ENCODE results near the gene IKBKE. TPM values are rescaled to one million over a fixed set of nuclear protein-coding genes. Genes with fewer than 3 reads are reported as not detected.

The IKBKE gene
- total and polyA plus RNA-seq, 10 of the 15 experiments (the other 5 are each of a cell fraction or from before 2014, with no cell fraction given), result 12.8 to 35.1 (median 23.1) TPM

DNA sequence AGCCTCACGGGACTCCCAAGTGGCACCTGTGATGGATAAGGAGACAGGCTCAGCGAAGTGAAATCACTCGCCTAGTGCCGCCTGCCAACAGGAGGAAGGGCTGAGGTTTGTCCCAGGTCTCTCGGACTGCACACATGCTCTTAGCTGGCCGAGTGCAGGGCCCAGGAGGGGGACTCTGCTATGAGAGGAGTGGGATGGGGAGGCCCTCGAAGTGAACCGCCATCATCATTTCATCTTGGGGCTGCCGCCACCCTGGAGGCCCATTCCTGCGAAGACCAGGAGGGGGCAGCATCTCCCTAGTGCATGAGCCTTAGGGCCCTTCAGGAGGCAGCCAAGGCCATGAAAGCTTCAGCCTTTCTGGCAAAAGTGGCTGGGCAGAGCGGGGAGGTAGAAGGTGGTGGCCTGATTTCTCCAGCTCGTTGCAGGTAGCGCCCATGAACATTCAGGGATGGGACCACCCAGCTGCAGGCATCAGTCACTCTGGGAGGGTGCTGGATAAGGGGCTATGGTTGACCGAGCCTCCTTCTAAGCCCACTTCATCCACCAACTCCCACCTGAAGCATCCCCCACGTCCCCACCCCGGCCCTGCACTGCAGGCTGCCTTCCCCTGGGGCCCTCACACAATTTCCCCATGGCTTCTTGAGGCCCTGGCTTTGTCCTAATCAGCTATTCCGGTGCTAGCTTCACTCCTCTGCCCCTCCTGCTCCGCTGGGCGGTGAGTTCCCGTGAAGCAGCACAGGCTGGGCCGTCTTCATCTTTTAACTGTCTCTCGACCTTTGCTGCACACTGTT lies 19.9 kb downstream of the IKBKE start:
- DNase-seq (ENCODE audit: low read depth, low spot score) (no peak), ATAC-seq (peak; percentile 99), FAIRE-seq (peak; percentile 88)
- Histone ChIP-seq H3K27me3 (replicated peaks in 1 of 2; ENCODE audit: control insufficient read depth in 2 of 2, insufficient read depth in 2 of 2, low read length in 1 of 2) (no peaks in the 10 kb centered on the region), H3K4me1 (ENCODE audit: control insufficient read depth, insufficient read depth, low read length) (peaks cover 5% of the 10 kb centered on the region), H2AFZ (ENCODE audit: control insufficient read depth, low read depth, low read length) (no peak overlapping the region), H3K79me2 (ENCODE audit: control insufficient read depth, insufficient read depth, low read length) (no peaks in the 10 kb centered on the region), H3K4me2 (ENCODE audit: control insufficient read depth, insufficient read depth) (no peak overlapping the region), H3K9me3 (replicated peaks; ENCODE audit: control insufficient read depth, insufficient read depth, low read length) (no peaks in the 10 kb centered on the region), H4K20me1 (ENCODE audit: control insufficient read depth, insufficient read depth) (no peaks in the 10 kb centered on the region), H3K27ac (ENCODE audit: control insufficient read depth, insufficient read depth) (no peak overlapping the region), H3K4me3 (no peak overlapping the region), H3K9ac (ENCODE audit: control insufficient read depth, insufficient read depth, low read length) (no peak overlapping the region), H3K36me3 (ENCODE audit: control insufficient read depth in 2 of 2, insufficient read depth in 2 of 2, low read length in 1 of 2) (peaks cover 24 to 30% of the 10 kb centered on the region in 2 experiments)
- RAD21 ChIA-PET (ENCODE audit: unreplicated experiment), result interaction anchor here (0.7 to 3.0 kb wide), 22 partner anchors 8 to 174 kb away, joined by 3 to 26 read pairs (median 4); partner anchors contain the start of gene EIF2D
- intact Hi-C loops (cut with micrococcal nuclease; ENCODE audit: unreplicated experiment) (loop anchor here (1.0 to 5.0 kb wide), 2 partner anchors 93 to 172 kb away; no protein-coding TSS in a partner anchor), in situ Hi-C loops (cut with MboI) (loop anchor here (5.0 kb wide), 1 partner anchor 92 kb away; no protein-coding TSS in a partner anchor)
- WGBS (ENCODE audit: insufficient coverage, insufficient replicate concordance, low lambda C conversion rate, missing lambda C conversion rate), result 55% methylated on average over 22 of the region's 22 CpGs
- CTCF ChIA-PET, result interaction anchor here (0.6 to 3.8 kb wide), 41 partner anchors 8 to 234 kb away, joined by 3 to 74 read pairs (median 5); partner anchors contain the start of genes EIF2D, IKBKE and RASSF5
- POLR2A ChIA-PET, result interaction anchor here (0.5 to 1.1 kb wide), 4 partner anchors 18 to 718 kb away, joined by 3 to 4 read pairs (median 4); no protein-coding TSS in a partner anchor
- no TSS peak for BruUV-seq (replicated peaks)
- SMC1A ChIA-PET (ENCODE audit: uncharacterized antibody, unreplicated experiment), result interaction anchor here (0.7 to 11.5 kb wide), 27 partner anchors 9 to 492 kb away, joined by 3 to 146 read pairs (median 4); no protein-coding TSS in a partner anchor
- no peak for TF ChIP-seq GABPA (IDR thresholded peaks at IDR 0.05; ENCODE audit: low read depth)
- peak; percentile 97 for TF ChIP-seq RAD21 (IDR thresholded peaks at IDR 0.05; ENCODE audit: insufficient read depth, low read depth, low read length)
- no peak for TF ChIP-seq CHD4 (IDR thresholded peaks at IDR 0.05)
- TF ChIP-seq DPF2 (IDR thresholded peaks at IDR 0.05), result no peak
- TF ChIP-seq RFX5 (IDR thresholded peaks at IDR 0.05; ENCODE audit: low read depth, low read length), result no peak
- peak; percentile 40; the same call in 1 of the 2 replicates for TF ChIP-seq HDGF (IDR thresholded peaks at IDR 0.05)
- TF ChIP-seq, protein P1, sequence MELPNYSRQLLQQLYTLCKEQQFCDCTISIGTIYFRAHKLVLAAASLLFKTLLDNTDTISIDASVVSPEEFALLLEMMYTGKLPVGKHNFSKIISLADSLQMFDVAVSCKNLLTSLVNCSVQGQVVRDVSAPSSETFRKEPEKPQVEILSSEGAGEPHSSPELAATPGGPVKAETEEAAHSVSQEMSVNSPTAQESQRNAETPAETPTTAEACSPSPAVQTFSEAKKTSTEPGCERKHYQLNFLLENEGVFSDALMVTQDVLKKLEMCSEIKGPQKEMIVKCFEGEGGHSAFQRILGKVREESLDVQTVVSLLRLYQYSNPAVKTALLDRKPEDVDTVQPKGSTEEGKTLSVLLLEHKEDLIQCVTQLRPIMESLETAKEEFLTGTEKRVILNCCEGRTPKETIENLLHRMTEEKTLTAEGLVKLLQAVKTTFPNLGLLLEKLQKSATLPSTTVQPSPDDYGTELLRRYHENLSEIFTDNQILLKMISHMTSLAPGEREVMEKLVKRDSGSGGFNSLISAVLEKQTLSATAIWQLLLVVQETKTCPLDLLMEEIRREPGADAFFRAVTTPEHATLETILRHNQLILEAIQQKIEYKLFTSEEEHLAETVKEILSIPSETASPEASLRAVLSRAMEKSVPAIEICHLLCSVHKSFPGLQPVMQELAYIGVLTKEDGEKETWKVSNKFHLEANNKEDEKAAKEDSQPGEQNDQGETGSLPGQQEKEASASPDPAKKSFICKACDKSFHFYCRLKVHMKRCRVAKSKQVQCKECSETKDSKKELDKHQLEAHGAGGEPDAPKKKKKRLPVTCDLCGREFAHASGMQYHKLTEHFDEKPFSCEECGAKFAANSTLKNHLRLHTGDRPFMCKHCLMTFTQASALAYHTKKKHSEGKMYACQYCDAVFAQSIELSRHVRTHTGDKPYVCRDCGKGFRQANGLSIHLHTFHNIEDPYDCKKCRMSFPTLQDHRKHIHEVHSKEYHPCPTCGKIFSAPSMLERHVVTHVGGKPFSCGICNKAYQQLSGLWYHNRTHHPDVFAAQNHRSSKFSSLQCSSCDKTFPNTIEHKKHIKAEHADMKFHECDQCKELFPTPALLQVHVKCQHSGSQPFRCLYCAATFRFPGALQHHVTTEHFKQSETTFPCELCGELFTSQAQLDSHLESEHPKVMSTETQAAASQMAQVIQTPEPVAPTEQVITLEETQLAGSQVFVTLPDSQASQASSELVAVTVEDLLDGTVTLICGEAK (IDR thresholded peaks at IDR 0.05; ENCODE audit: borderline replicate concordance), result no peak
- no peak for TF ChIP-seq GATAD2B (conservative IDR thresholded peaks at IDR 0.05; ENCODE audit: low read depth)
- TF ChIP-seq FOS (IDR thresholded peaks at IDR 0.05; ENCODE audit: borderline replicate concordance, extremely low read depth, insufficient read length), result no peak
- TF ChIP-seq IKZF1 (conservative IDR thresholded peaks at IDR 0.05), result no peak
- 0 out of 2 replicates have a peak, but pooled peaks have one; percentile 53 for TF ChIP-seq WRNIP1 (IDR thresholded peaks at IDR 0.05; ENCODE audit: borderline replicate concordance, low read depth, low read length)
- no peak for TF ChIP-seq CHD2 (IDR thresholded peaks at IDR 0.05; ENCODE audit: borderline replicate concordance, low read depth, low read length)
- TF ChIP-seq RB1 (IDR thresholded peaks at IDR 0.05; ENCODE audit: borderline replicate concordance), result 0 out of 2 replicates have a peak, but pooled peaks have one; percentile 26
- TF ChIP-seq, protein P2, sequence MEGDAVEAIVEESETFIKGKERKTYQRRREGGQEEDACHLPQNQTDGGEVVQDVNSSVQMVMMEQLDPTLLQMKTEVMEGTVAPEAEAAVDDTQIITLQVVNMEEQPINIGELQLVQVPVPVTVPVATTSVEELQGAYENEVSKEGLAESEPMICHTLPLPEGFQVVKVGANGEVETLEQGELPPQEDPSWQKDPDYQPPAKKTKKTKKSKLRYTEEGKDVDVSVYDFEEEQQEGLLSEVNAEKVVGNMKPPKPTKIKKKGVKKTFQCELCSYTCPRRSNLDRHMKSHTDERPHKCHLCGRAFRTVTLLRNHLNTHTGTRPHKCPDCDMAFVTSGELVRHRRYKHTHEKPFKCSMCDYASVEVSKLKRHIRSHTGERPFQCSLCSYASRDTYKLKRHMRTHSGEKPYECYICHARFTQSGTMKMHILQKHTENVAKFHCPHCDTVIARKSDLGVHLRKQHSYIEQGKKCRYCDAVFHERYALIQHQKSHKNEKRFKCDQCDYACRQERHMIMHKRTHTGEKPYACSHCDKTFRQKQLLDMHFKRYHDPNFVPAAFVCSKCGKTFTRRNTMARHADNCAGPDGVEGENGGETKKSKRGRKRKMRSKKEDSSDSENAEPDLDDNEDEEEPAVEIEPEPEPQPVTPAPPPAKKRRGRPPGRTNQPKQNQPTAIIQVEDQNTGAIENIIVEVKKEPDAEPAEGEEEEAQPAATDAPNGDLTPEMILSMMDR (IDR thresholded peaks at IDR 0.05 in 2 of 3, conservative IDR thresholded peaks at IDR 0.05 in 1 of 3; ENCODE audit: control insufficient read depth in 2 of 3, extremely low read depth in 1 of 3, insufficient read depth in 1 of 3, low read depth in 3 of 3, low read length in 3 of 3), result peak; percentile 91 to 97 (median 96)
- no peak for TF ChIP-seq ZNF274 (IDR thresholded peaks at IDR 0.05; ENCODE audit: insufficient read depth, insufficient read length)

Data from GM12878 (cell line).